H1 (cell line): Measurements from ENCODE around the gene LTBR. TPM values are rescaled to one million over a fixed set of nuclear protein-coding genes. Genes with fewer than 3 reads are reported as not detected.

Source experiments
- CTCF ChIA-PET: fragments of 300-600 bp; sonication (Branson Sonifier 250); formaldehyde crosslinking; loops from one replicate; lab custom pipeline; 2021; ENCODE audit not compliant: partially characterized antibody; lab: Charles Lee
- POLR2A ChIA-PET: fragments of 300-600 bp; sonication (Branson Sonifier 250); formaldehyde crosslinking; loops from one replicate; lab custom pipeline; 2021; ENCODE audit warnings: inconsistent platforms; ENCODE audit not compliant: partially characterized antibody; lab: Charles Lee
- DNase-seq, 2 experiments: peaks; one replicate each; pipeline versions ENCODE4 v3.0.0 to v3.0.0-alpha.2; 2010 to 2022; ENCODE audit warnings: low spot score in 2 of 2, low read depth in 1 of 2, mixed read lengths in 1 of 2
- FAIRE-seq: peaks from 2 replicates; lab custom pipeline; 2011; peaks lifted over from hg19 to GRCh38; lab: Jason Lieb, UNC
- H2AFZ ChIP-seq: 2 replicates; pipeline ENCODE4 v1.8.1; 2012; ENCODE audit warnings: low read length, inconsistent platforms
- H2AK5ac ChIP-seq: 2 replicates; pipeline ENCODE4 v1.6.1; 2013; ENCODE audit warnings: low read depth, low read length
- H2BK120ac ChIP-seq: replicated peaks from 2 replicates; pipeline ENCODE3; 2013; ENCODE audit warnings: low read depth, low read length, inconsistent platforms
- H2BK12ac ChIP-seq: 2 replicates; pipeline ENCODE4 v1.6.1; 2013; ENCODE audit warnings: low read depth, low read length
- H2BK15ac ChIP-seq: 2 replicates; pipeline ENCODE4 v1.6.1; 2013; ENCODE audit warnings: low read length
- H2BK20ac ChIP-seq: 2 replicates; pipeline ENCODE4 v1.6.1; 2013; ENCODE audit warnings: low read length
- H2BK5ac ChIP-seq: 2 replicates; pipeline ENCODE4 v1.6.1; 2013; ENCODE audit warnings: low read depth, low read length
- H3K14ac ChIP-seq: 2 replicates; pipeline ENCODE4 v1.6.1; 2013; ENCODE audit warnings: inconsistent platforms; ENCODE audit not compliant: insufficient read length
- H3K18ac ChIP-seq: 2 replicates; pipeline ENCODE4 v1.6.1; 2013; ENCODE audit warnings: low read length; ENCODE audit errors: extremely low read depth
- H3K23ac ChIP-seq: 2 replicates; pipeline ENCODE4 v1.6.1; 2013; ENCODE audit warnings: inconsistent platforms; ENCODE audit not compliant: insufficient read length
- H3K23me2 ChIP-seq: 2 replicates; pipeline ENCODE4 v1.6.1; 2013; ENCODE audit warnings: low read depth, low read length
- H3K27ac ChIP-seq: 2 replicates; pipeline ENCODE4 v1.6.1; 2011; ENCODE audit warnings: low read depth, low read length, inconsistent platforms
- H3K27me3 ChIP-seq, 4 experiments: replicated peaks in 1 of 4; 1 replicate in 1 of 4; 2 replicates in 3 of 4; pipeline versions ENCODE4 v1.6.1 to v1.8.1; 2011 to 2013; ENCODE audit warnings: low read length in 3 of 4, mild to moderate bottlenecking in 3 of 4, inconsistent platforms in 2 of 4, mixed read lengths in 2 of 4, moderate library complexity in 1 of 4; ENCODE audit not compliant: control insufficient read depth in 3 of 4, insufficient read depth in 3 of 4; ENCODE audit errors: extremely low read depth in 1 of 4
- H3K36me3 ChIP-seq, 4 experiments: 2 replicates each; pipeline versions ENCODE4 v1.6.1 to v1.8.1; 2011 to 2013; ENCODE audit warnings: mild to moderate bottlenecking in 4 of 4, low read length in 3 of 4, moderate library complexity in 2 of 4, control low read depth in 1 of 4, inconsistent platforms in 1 of 4; ENCODE audit not compliant: insufficient read depth in 4 of 4, control insufficient read depth in 2 of 4
- H3K4ac ChIP-seq: replicated peaks from 2 replicates; pipeline ENCODE3; 2013; ENCODE audit warnings: low read length, low read depth, mixed read lengths, inconsistent platforms; ENCODE audit not compliant: insufficient read length
- H3K4me1 ChIP-seq, 4 experiments: replicated peaks in 1 of 4; 1 replicate in 1 of 4; 2 replicates in 3 of 4; pipeline versions ENCODE4 v1.6.1 to v1.8.1; 2011 to 2013; ENCODE audit warnings: low read length in 3 of 4, inconsistent platforms in 2 of 4, mixed read lengths in 1 of 4; ENCODE audit not compliant: insufficient read depth in 4 of 4, control insufficient read depth in 3 of 4
- H3K4me2 ChIP-seq, 2 experiments: 2 replicates each; pipeline versions ENCODE4 v1.6.1 to v1.8.1; 2011 to 2013; ENCODE audit warnings: low read depth in 2 of 2, low read length in 2 of 2, control low read depth in 1 of 2, inconsistent platforms in 1 of 2, mild to moderate bottlenecking in 1 of 2; ENCODE audit not compliant: insufficient read depth in 1 of 2
- H3K4me3 ChIP-seq, 4 experiments: fragments of 200-600, 300-600 bp in 1 of 4; sonication (generic), shearing (Covaris generic), sonication (Bioruptor Twin) in 1 of 4; 2 replicates each; pipeline versions ENCODE4 v1.5.1 to v1.8.1; 2011 to 2016; ENCODE audit warnings: low read length in 4 of 4, low read depth in 3 of 4, control low read depth in 2 of 4, inconsistent platforms in 2 of 4, mild to moderate bottlenecking in 2 of 4, mixed read lengths in 1 of 4, moderate library complexity in 1 of 4; ENCODE audit not compliant: insufficient read depth in 2 of 4; ENCODE audit errors: extremely low read depth in 1 of 4
- H3K56ac ChIP-seq: replicated peaks from 2 replicates; pipeline ENCODE3; 2013; ENCODE audit warnings: low read depth, mild to moderate bottlenecking, mixed read lengths, low read length, inconsistent platforms; ENCODE audit not compliant: insufficient read length
- H3K79me1 ChIP-seq: 2 replicates; pipeline ENCODE4 v1.6.1; 2013; ENCODE audit warnings: low read depth, low read length, control low read depth
- H3K79me2 ChIP-seq, 2 experiments: 2 replicates each; pipeline versions ENCODE4 v1.6.1 to v1.8.1; 2012 to 2013; ENCODE audit warnings: low read length in 2 of 2, mild to moderate bottlenecking in 2 of 2, inconsistent platforms in 1 of 2; ENCODE audit not compliant: insufficient read depth in 2 of 2, control insufficient read depth in 1 of 2
- H3K9ac ChIP-seq, 4 experiments: replicated peaks in 1 of 4; 1 replicate in 1 of 4; 2 replicates in 3 of 4; pipeline versions ENCODE4 v1.6.1 to v1.8.1; 2011 to 2013; ENCODE audit warnings: low read depth in 3 of 4, low read length in 3 of 4, control low read depth in 2 of 4, mild to moderate bottlenecking in 2 of 4, moderate library complexity in 2 of 4, inconsistent platforms in 1 of 4; ENCODE audit errors: extremely low read depth in 1 of 4
- H3K9me3 ChIP-seq, 2 experiments: 2 replicates each; pipeline versions ENCODE4 v1.6.1 to v1.8.1; 2012 to 2013; ENCODE audit warnings: mild to moderate bottlenecking in 2 of 2, moderate library complexity in 2 of 2, control low read depth in 1 of 2, inconsistent platforms in 1 of 2, low read depth in 1 of 2, low read length in 1 of 2, mixed read lengths in 1 of 2; ENCODE audit not compliant: insufficient read depth in 2 of 2
- H4K20me1 ChIP-seq, 2 experiments: replicated peaks in 1 of 2; 2 replicates each; pipeline versions ENCODE3 to v1.8.1; 2011 to 2013; ENCODE audit warnings: inconsistent platforms in 2 of 2, low read length in 2 of 2, mild to moderate bottlenecking in 1 of 2; ENCODE audit not compliant: insufficient read depth in 2 of 2, control insufficient read depth in 1 of 2
- H4K5ac ChIP-seq: 2 replicates; pipeline ENCODE4 v1.6.1; 2013; ENCODE audit warnings: low read length, low read depth, mixed read lengths, inconsistent platforms; ENCODE audit not compliant: insufficient read length
- H4K8ac ChIP-seq: 2 replicates; pipeline ENCODE4 v1.8.0; 2013; ENCODE audit warnings: mild to moderate bottlenecking, moderate library complexity, low read length, inconsistent platforms; ENCODE audit not compliant: insufficient read depth; ENCODE audit errors: extremely low read depth
- H4K91ac ChIP-seq: replicated peaks from 2 replicates; pipeline ENCODE3; 2013; ENCODE audit warnings: low read length, mixed read lengths, inconsistent platforms; ENCODE audit not compliant: insufficient read length
- ASH2L ChIP-seq: fragments of 200-600, 300-600 bp; sonication (generic); IDR thresholded peaks from one replicate; pipeline ENCODE4 v1.7.1; 2017; ENCODE audit warnings: low read length
- BRCA1 ChIP-seq: IDR thresholded peaks from 2 replicates; pipeline ENCODE4 v1.6.1; 2012; ENCODE audit warnings: low read depth, low read length, improper control_type of control experiment
- CBX8 ChIP-seq: fragments of 300-800, 300-1000 bp; sonication (generic); IDR thresholded peaks from 2 replicates; pipeline ENCODE4 v1.7.1; 2016; ENCODE audit warnings: low read depth, low read length, borderline replicate concordance
- CEBPB ChIP-seq: IDR thresholded peaks from 2 replicates; pipeline ENCODE4 v1.6.1; 2012; ENCODE audit warnings: low read depth, low read length
- JUN ChIP-seq: IDR thresholded peaks from 2 replicates; pipeline ENCODE4 v1.6.1; 2011; ENCODE audit warnings: low read depth, mild to moderate bottlenecking, improper control_type of control experiment, low read length
- PHF8 ChIP-seq: fragments of 200-600 bp; sonication (generic); conservative IDR thresholded peaks from 2 replicates; pipeline ENCODE4 v1.7.1; 2012; ENCODE audit warnings: low read depth, mild to moderate bottlenecking, inconsistent platforms, low read length, moderate library complexity
- TAF1 ChIP-seq: IDR thresholded peaks from 2 replicates; pipeline ENCODE4 v1.6.1; 2011; ENCODE audit warnings: mild to moderate bottlenecking, low read depth, low read length
- YY1 ChIP-seq: IDR thresholded peaks from 2 replicates; pipeline ENCODE4 v1.6.1; 2011; ENCODE audit warnings: low read depth, mild to moderate bottlenecking, low read length
- WGBS, 2 experiments: shearing (Covaris generic) in 1 of 2; methylation state at CpG; one replicate each; pipeline versions ENCODE4 v1.1.6 to v1.1.7; 2013 to 2015; ENCODE audit warnings: low lambda C conversion rate in 2 of 2, mixed read lengths in 2 of 2, inconsistent platforms in 1 of 2, low coverage in 1 of 2, missing lambda C conversion rate in 1 of 2; ENCODE audit not compliant: insufficient replicate concordance in 2 of 2, insufficient coverage in 1 of 2, insufficient read length in 1 of 2; ENCODE audit errors: extremely low coverage in 1 of 2, missing lambda C conversion rate in 1 of 2; 5-methylcytosine and 5-hydroxymethylcytosine counted together
- polyA plus RNA-seq, 7 experiments: library from polyadenylated mRNA; depleted of rRNA in 3 of 7; stranded (reverse) in 5 of 7; unstranded in 2 of 7; fragments of >200 nt in 5 of 7; fragments of 200-250 nt in 2 of 7; gene quantifications; 1 replicate in 5 of 7; 2 replicates in 1 of 7; 4 replicates in 1 of 7; pipeline versions ENCODE4 v1.2.1 to v1.2.3, GENCODE V29; 2011 to 2013; ENCODE audit warnings: missing spikeins in 2 of 7, mixed read lengths in 2 of 7
- total RNA-seq: library from RNA; stranded (reverse); fragmentation: NEBNext Ultra II Directional; extraction: Animal tissue kit (Norgen Biotek cat#: 25700); gene quantifications from 2 replicates; pipeline ENCODE4 v1.2.1, GENCODE V29; 2021
- TF ChIP-seq, protein P1 (sequence below): IDR thresholded peaks from 2 replicates; pipeline ENCODE4 v1.6.1; 2011; ENCODE audit warnings: low read length, improper control_type of control experiment
- TF ChIP-seq, protein P2 (sequence below): IDR thresholded peaks from 2 replicates; pipeline ENCODE4 v1.6.1; 2012; ENCODE audit warnings: low read length, inconsistent platforms
- TF ChIP-seq, protein P3 (sequence below): IDR thresholded peaks from 2 replicates; pipeline ENCODE4 v1.6.1; 2011; ENCODE audit warnings: low read depth, mild to moderate bottlenecking, low read length; ENCODE audit not compliant: insufficient read depth

The LTBR gene
- total and polyA plus RNA-seq, 2 of the 8 experiments (the other 6 are each of a cell fraction or from before 2014, with no cell fraction given) = 5.1 to 6.3 TPM

DNA sequence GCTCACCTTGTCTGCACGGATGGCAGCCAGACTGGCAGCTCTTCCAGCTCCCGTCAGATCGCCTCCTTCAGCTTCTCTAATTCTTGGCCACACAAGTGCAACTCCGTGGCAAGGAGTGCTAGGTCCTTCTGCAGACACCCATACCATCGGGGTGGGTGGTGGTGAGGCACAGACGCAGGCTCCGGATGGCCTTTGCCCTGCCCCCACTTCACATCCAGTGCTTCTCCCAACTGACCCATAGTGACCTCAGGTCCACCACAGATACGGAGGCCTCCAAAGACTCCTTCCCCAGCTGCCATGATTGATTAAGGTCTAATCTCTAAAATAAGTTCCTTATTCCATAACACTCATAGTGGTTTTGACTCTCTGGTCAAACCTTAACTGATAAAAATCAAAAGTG lies 40.9 kb downstream of the LTBR start:
- no peak overlapping the region for H2BK20ac ChIP-seq
- no peaks in the 10 kb centered on the region for H3K9me3 ChIP-seq
- H2AK5ac ChIP-seq = no peak overlapping the region
- no peak overlapping the region for H4K5ac ChIP-seq
- H3K23ac ChIP-seq = no peak overlapping the region
- ChIA-PET CTCF (interaction anchor here (0.9 to 7.4 kb wide), 13 partner anchors 14 to 126 kb away, joined by 3 to 202 read pairs (median 7); partner anchors contain the start of genes MRPL51 and TAPBPL), POLR2A (interaction anchor here (0.8 to 4.9 kb wide), 9 partner anchors 19 to 112 kb away, joined by 3 to 38 read pairs (median 5); partner anchors contain the start of genes GAPDH and VAMP1)
- H3K56ac ChIP-seq = no peak overlapping the region
- DNase-seq = no peak
- H2BK12ac ChIP-seq = peak overlapping the region; percentile 41; the same call in 1 of the 2 replicates
- H3K27ac ChIP-seq = no peak overlapping the region
- WGBS, 2 experiments = 92% methylated on average over 8 of the region's 8 CpGs; no CpG with 5 or more reads in 1 of the 2 experiments
- H3K9ac ChIP-seq = no peak overlapping the region
- no peak overlapping the region for H3K14ac ChIP-seq
- H2AFZ ChIP-seq = no peak overlapping the region
- no peaks in the 10 kb centered on the region for H3K79me2 ChIP-seq
- no peak overlapping the region for H4K8ac ChIP-seq
- H2BK5ac ChIP-seq = no peak overlapping the region
- H3K79me1 ChIP-seq = no peaks in the 10 kb centered on the region
- FAIRE-seq = no peak
- H3K4ac ChIP-seq = no peak overlapping the region
- H2BK120ac ChIP-seq = no peak overlapping the region
- no peak overlapping the region for H3K18ac ChIP-seq
- H3K27me3 ChIP-seq = no peaks in the 10 kb centered on the region; a peak in 1 of 7 replicates
- H3K36me3 ChIP-seq = no peaks in the 10 kb centered on the region
- no peaks in the 10 kb centered on the region for H4K20me1 ChIP-seq
- no peak overlapping the region for H2BK15ac ChIP-seq
- H3K23me2 ChIP-seq = no peaks in the 10 kb centered on the region
- H3K4me2 ChIP-seq = no peak overlapping the region
- H3K4me1 ChIP-seq = peaks cover 0 to 4% (median under 1%) of the 10 kb centered on the region in 4 experiments; a peak in 2 of 7 replicates
- H3K4me3 ChIP-seq = no peak overlapping the region
- H4K91ac ChIP-seq = no peak overlapping the region
- TF ChIP-seq, protein P1, sequence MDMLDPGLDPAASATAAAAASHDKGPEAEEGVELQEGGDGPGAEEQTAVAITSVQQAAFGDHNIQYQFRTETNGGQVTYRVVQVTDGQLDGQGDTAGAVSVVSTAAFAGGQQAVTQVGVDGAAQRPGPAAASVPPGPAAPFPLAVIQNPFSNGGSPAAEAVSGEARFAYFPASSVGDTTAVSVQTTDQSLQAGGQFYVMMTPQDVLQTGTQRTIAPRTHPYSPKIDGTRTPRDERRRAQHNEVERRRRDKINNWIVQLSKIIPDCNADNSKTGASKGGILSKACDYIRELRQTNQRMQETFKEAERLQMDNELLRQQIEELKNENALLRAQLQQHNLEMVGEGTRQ = no peak
- TF ChIP-seq TAF1 = no peak
- TF ChIP-seq, protein P2, sequence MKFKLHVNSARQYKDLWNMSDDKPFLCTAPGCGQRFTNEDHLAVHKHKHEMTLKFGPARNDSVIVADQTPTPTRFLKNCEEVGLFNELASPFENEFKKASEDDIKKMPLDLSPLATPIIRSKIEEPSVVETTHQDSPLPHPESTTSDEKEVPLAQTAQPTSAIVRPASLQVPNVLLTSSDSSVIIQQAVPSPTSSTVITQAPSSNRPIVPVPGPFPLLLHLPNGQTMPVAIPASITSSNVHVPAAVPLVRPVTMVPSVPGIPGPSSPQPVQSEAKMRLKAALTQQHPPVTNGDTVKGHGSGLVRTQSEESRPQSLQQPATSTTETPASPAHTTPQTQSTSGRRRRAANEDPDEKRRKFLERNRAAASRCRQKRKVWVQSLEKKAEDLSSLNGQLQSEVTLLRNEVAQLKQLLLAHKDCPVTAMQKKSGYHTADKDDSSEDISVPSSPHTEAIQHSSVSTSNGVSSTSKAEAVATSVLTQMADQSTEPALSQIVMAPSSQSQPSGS = no peak
- TF ChIP-seq CBX8 = no peak
- no peak for TF ChIP-seq ASH2L
- TF ChIP-seq BRCA1 = no peak
- TF ChIP-seq YY1 = no peak
- TF ChIP-seq JUN = no peak
- TF ChIP-seq CEBPB = no peak
- no peak for TF ChIP-seq PHF8
- TF ChIP-seq, protein P3, sequence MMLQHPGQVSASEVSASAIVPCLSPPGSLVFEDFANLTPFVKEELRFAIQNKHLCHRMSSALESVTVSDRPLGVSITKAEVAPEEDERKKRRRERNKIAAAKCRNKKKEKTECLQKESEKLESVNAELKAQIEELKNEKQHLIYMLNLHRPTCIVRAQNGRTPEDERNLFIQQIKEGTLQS = no peak
